Activated CD4-positive, alpha-beta T cell treated with anti-CD3 and anti-CD28 coated beads for 1 hour (primary cell): ENCODE data around the gene KIRREL3.

ENCODE experiments used
- DNase-seq: peaks from one replicate; pipeline ENCODE4 v3.0.0-alpha.2; 2020

KIRREL3 gene

GRCh38 chr11:126700768-126701519 lies 299.6 kb downstream of the KIRREL3 start:
- no peak for DNase-seq

- DNase-seq = no peak
These were observed 302.0 kb downstream of the KIRREL3 start for GRCh38 chr11:126698576-126698975.

- no peak for DNase-seq
These were observed 302.6 kb downstream of the KIRREL3 start for GRCh38 chr11:126697936-126698335.

GRCh38 chr11:126696982-126697381 lies 303.6 kb downstream of the KIRREL3 start:
- DNase-seq = no peak

GRCh38 chr11:126695293-126695692 lies 305.3 kb downstream of the KIRREL3 start:
- DNase-seq = no peak

GRCh38 chr11:126694065-126694625 lies 306.4 kb downstream of the KIRREL3 start:
- DNase-seq = no peak

- no peak for DNase-seq
These were observed 313.1 kb downstream of the KIRREL3 start for GRCh38 chr11:126687477-126687876.

GRCh38 chr11:126686938-126687337 lies 313.6 kb downstream of the KIRREL3 start:
- no peak for DNase-seq

GRCh38 chr11:126683766-126684728 lies 316.5 kb downstream of the KIRREL3 start:
- DNase-seq = no peak

- DNase-seq = no peak
These were observed 318.0 kb downstream of the KIRREL3 start for GRCh38 chr11:126682590-126682989.

- no peak for DNase-seq
These were observed 319.9 kb downstream of the KIRREL3 start for GRCh38 chr11:126680700-126681099.

- DNase-seq = no peak
These were observed 320.4 kb downstream of the KIRREL3 start for GRCh38 chr11:126680131-126680530.

GRCh38 chr11:126679033-126679432 lies 321.5 kb downstream of the KIRREL3 start:
- no peak for DNase-seq

- no peak for DNase-seq
These were observed 324.0 kb downstream of the KIRREL3 start for GRCh38 chr11:126676536-126676935.

- no peak for DNase-seq
These were observed 327.3 kb downstream of the KIRREL3 start for GRCh38 chr11:126673319-126673718.

- DNase-seq = no peak
These were observed 331.2 kb downstream of the KIRREL3 start for GRCh38 chr11:126669416-126669815.

- DNase-seq = no peak
These were observed 335.9 kb downstream of the KIRREL3 start for GRCh38 chr11:126664643-126665042.

- no peak for DNase-seq
These were observed 336.6 kb downstream of the KIRREL3 start for GRCh38 chr11:126663749-126664592.

- no peak for DNase-seq
These were observed 338.4 kb downstream of the KIRREL3 start for GRCh38 chr11:126662035-126662790.

- DNase-seq = no peak
These were observed 339.7 kb downstream of the KIRREL3 start for GRCh38 chr11:126660761-126661425.

- DNase-seq = no peak
These were observed 340.2 kb downstream of the KIRREL3 start for GRCh38 chr11:126660321-126660720.
